H9 (cell line): ENCODE measurements around the gene PES1. TPM values are rescaled to one million over a fixed set of nuclear protein-coding genes. Genes with fewer than 3 reads are reported as not detected.
A peak's percentile ranks its signal among the peaks of the same experiment; 100 is the strongest.

ENCODE experiments used
- DNase-seq: peaks from one replicate; pipeline ENCODE4 v3.0.0-alpha.2; 2017
- H2AFZ ChIP-seq: one replicate; pipeline ENCODE4 v1.6.1; 2013; ENCODE audit warnings: mild to moderate bottlenecking, low read length, control low read depth, moderate library complexity
- H2AK5ac ChIP-seq: 2 replicates; pipeline ENCODE4 v1.6.1; 2013; ENCODE audit warnings: low read length, control low read depth, mixed read lengths; ENCODE audit not compliant: insufficient read length
- H2BK120ac ChIP-seq: one replicate; pipeline ENCODE4 v1.6.1; 2013; ENCODE audit warnings: low read depth, mild to moderate bottlenecking, low read length, control low read depth, inconsistent platforms; ENCODE audit not compliant: poor library complexity, severe bottlenecking
- H2BK12ac ChIP-seq: 2 replicates; pipeline ENCODE4 v1.6.1; 2013; ENCODE audit warnings: low read length, control low read depth, mixed read lengths, low read depth; ENCODE audit not compliant: insufficient read length
- H2BK15ac ChIP-seq: 2 replicates; pipeline ENCODE4 v1.6.1; 2013; ENCODE audit warnings: low read depth, low read length, control low read depth
- H2BK20ac ChIP-seq: one replicate; pipeline ENCODE4 v1.6.1; 2013; ENCODE audit warnings: low read depth, mild to moderate bottlenecking, low read length, control low read depth, inconsistent platforms; ENCODE audit not compliant: poor library complexity, severe bottlenecking
- H2BK5ac ChIP-seq: 2 replicates; pipeline ENCODE4 v1.6.1; 2013; ENCODE audit warnings: low read length, control low read depth, mixed read lengths; ENCODE audit not compliant: insufficient read length
- H3K14ac ChIP-seq: 2 replicates; pipeline ENCODE4 v1.6.1; 2013; ENCODE audit warnings: low read length, control low read depth; ENCODE audit not compliant: insufficient read depth
- H3K18ac ChIP-seq: 2 replicates; pipeline ENCODE4 v1.6.1; 2013; ENCODE audit warnings: low read depth, mild to moderate bottlenecking, mixed read lengths, low read length, control low read depth; ENCODE audit not compliant: insufficient read length
- H3K23ac ChIP-seq: 2 replicates; pipeline ENCODE4 v1.6.1; 2013; ENCODE audit warnings: low read length, control low read depth, mixed read lengths, low read depth; ENCODE audit not compliant: insufficient read length
- H3K23me2 ChIP-seq: 2 replicates; pipeline ENCODE4 v1.6.1; 2013; ENCODE audit warnings: low read depth, mild to moderate bottlenecking, mixed read lengths, low read length, control low read depth; ENCODE audit not compliant: insufficient read length, poor library complexity, severe bottlenecking
- H3K27ac ChIP-seq: 2 replicates; pipeline ENCODE4 v1.5.1; 2013; ENCODE audit warnings: low read length, control low read depth, mixed read lengths, low read depth; ENCODE audit not compliant: insufficient read length
- H3K27me3 ChIP-seq: 2 replicates; pipeline ENCODE4 v1.6.1; 2013; ENCODE audit warnings: low read length, control low read depth, inconsistent platforms; ENCODE audit not compliant: insufficient read depth
- H3K4ac ChIP-seq: 2 replicates; pipeline ENCODE4 v1.6.1; 2013; ENCODE audit warnings: low read depth, mild to moderate bottlenecking, control low read depth, inconsistent platforms, low read length, moderate library complexity
- H3K4me1 ChIP-seq: 2 replicates; pipeline ENCODE4 v1.6.1; 2013; ENCODE audit warnings: low read length, control low read depth, inconsistent platforms; ENCODE audit not compliant: insufficient read depth
- H3K4me2 ChIP-seq: 2 replicates; pipeline ENCODE4 v1.6.1; 2013; ENCODE audit warnings: low read length, control low read depth, mixed read lengths; ENCODE audit not compliant: insufficient read length, insufficient read depth
- H3K56ac ChIP-seq: 2 replicates; pipeline ENCODE4 v1.6.1; 2013; ENCODE audit warnings: low read depth, mild to moderate bottlenecking, mixed read lengths, low read length, control low read depth; ENCODE audit not compliant: insufficient read length
- H3K79me1 ChIP-seq: 2 replicates; pipeline ENCODE4 v1.6.1; 2013; ENCODE audit warnings: low read depth, mild to moderate bottlenecking, moderate library complexity, low read length, control low read depth, inconsistent platforms; ENCODE audit not compliant: insufficient read depth, poor library complexity, severe bottlenecking
- H3K79me2 ChIP-seq: 2 replicates; pipeline ENCODE4 v1.6.1; 2013; ENCODE audit warnings: low read length, control low read depth, inconsistent platforms; ENCODE audit not compliant: insufficient read depth
- H3K9ac ChIP-seq: 2 replicates; pipeline ENCODE4 v1.6.1; 2013; ENCODE audit warnings: low read length, control low read depth, mixed read lengths; ENCODE audit not compliant: insufficient read length; ENCODE audit errors: extremely low read depth
- H3K9me3 ChIP-seq: one replicate; pipeline ENCODE4 v1.6.1; 2013; ENCODE audit warnings: low read depth, low read length, inconsistent platforms; ENCODE audit not compliant: control insufficient read depth
- H3T11ph ChIP-seq: one replicate; pipeline ENCODE4 v1.6.1; 2013; ENCODE audit warnings: mild to moderate bottlenecking, low read length, control low read depth, inconsistent platforms
- H4K20me1 ChIP-seq: one replicate; pipeline ENCODE4 v1.6.1; 2013; ENCODE audit not compliant: control insufficient read depth, insufficient read length, insufficient read depth
- H4K5ac ChIP-seq: 2 replicates; pipeline ENCODE4 v1.6.1; 2013; ENCODE audit warnings: low read depth, mild to moderate bottlenecking, mixed read lengths, low read length, control low read depth; ENCODE audit not compliant: insufficient read length
- H4K8ac ChIP-seq: replicated peaks from 2 replicates; pipeline ENCODE4 v1.6.1; 2013; ENCODE audit warnings: low read length, control low read depth, mixed read lengths, low read depth; ENCODE audit not compliant: insufficient read length
- H4K91ac ChIP-seq: 2 replicates; pipeline ENCODE4 v1.6.1; 2013; ENCODE audit warnings: low read depth, mild to moderate bottlenecking, moderate library complexity, mixed read lengths, low read length, control low read depth; ENCODE audit not compliant: insufficient read length
- H3K27ac Mint-ChIP-seq, 3 experiments: 2 replicates in 2 of 3; 3 replicates in 1 of 3; pipeline ENCODE4 v1.8.0; 2020 to 2021; ENCODE audit warnings: mixed read lengths in 3 of 3, mild to moderate bottlenecking in 1 of 3, moderate library complexity in 1 of 3
- H3K27me3 Mint-ChIP-seq: 2 replicates; pipeline ENCODE4 v1.8.0; 2021; ENCODE audit warnings: low read depth, mild to moderate bottlenecking, moderate library complexity, mixed read lengths
- H3K36me3 Mint-ChIP-seq, 3 experiments: 2 replicates in 2 of 3; 3 replicates in 1 of 3; pipeline ENCODE4 v1.8.0; 2020 to 2021; ENCODE audit warnings: low read depth in 3 of 3, mixed read lengths in 3 of 3; ENCODE audit not compliant: insufficient read depth in 1 of 3
- H3K4me1 Mint-ChIP-seq, 2 experiments: 2 replicates each; pipeline ENCODE4 v1.8.0; 2020; ENCODE audit warnings: mixed read lengths in 2 of 2
- H3K4me3 Mint-ChIP-seq, 2 experiments: 2 replicates in 1 of 2; 3 replicates in 1 of 2; pipeline ENCODE4 v1.8.0; 2020 to 2021; ENCODE audit warnings: mild to moderate bottlenecking in 2 of 2, mixed read lengths in 2 of 2, moderate library complexity in 1 of 2
- H3K9me3 Mint-ChIP-seq, 2 experiments: 2 replicates in 1 of 2; 3 replicates in 1 of 2; pipeline ENCODE4 v1.8.0; 2020; ENCODE audit warnings: mild to moderate bottlenecking in 2 of 2, mixed read lengths in 2 of 2, moderate library complexity in 1 of 2
- WGBS: extraction: QIAGEN DNeasy Blood & Tissue Kit; methylation state at CpG from one replicate; pipeline ENCODE4 v1.1.7; 2013; ENCODE audit warnings: missing lambda C conversion rate, low lambda C conversion rate, mixed read lengths; ENCODE audit not compliant: insufficient read length; ENCODE audit errors: extremely low coverage; 5-methylcytosine and 5-hydroxymethylcytosine counted together
- total RNA-seq: library from RNA; stranded (reverse); gene quantifications from 2 replicates; pipeline ENCODE4 v1.2.1, GENCODE V29; 2021
- TF ChIP-seq, protein P1 (sequence below): fragments of 200-600 bp; sonication (generic); conservative IDR thresholded peaks from 3 replicates; pipeline ENCODE4 v1.8.0; 2021; ENCODE audit warnings: antibody characterized with exemption, mild to moderate bottlenecking

Gene PES1
- total RNA-seq, 1 experiment from 2014 or later, result 133 TPM

DNA sequence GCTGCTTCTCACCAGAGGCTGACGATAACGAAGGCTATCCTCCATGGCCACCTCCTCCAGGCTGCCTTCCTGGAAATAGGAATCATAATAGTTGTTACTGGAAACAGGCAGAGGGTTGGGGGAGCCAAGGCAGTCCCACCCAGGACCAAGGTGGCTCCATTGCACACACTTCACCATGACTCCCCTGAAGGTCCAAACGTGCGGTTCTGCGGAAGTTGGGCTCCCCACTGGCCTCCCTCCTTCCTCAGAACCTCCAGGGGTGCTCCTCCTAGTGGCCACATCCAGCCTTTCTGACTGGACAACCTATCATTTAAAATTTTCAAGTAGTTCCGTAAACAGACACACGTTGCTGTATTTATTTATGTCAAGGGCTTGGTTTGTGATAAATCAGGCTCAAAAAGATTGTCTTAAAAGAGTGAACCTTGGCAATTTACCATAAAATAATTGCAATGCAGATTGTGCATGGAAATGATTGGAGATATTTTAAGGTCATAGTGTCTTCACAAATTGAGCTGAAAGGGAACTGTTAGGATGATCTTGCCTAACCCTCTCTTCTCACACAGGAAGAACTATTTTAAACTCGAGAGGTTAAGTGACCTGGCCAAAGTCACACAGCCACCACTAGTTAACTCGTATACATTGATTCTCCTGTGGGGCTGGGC is 13.9 kb upstream of the PES1 start:
- no peak overlapping the region for H3K23ac ChIP-seq
- H3K9me3 ChIP-seq, result no peaks in the 10 kb centered on the region
- H2BK5ac ChIP-seq, result no peak overlapping the region
- H4K8ac ChIP-seq, result no peak overlapping the region
- H3K23me2 ChIP-seq, result peaks cover 6% of the 10 kb centered on the region
- peak overlapping the region; percentile 98 to 100 (median 99); a peak in 6 of 7 replicates for H3K27ac Mint-ChIP-seq
- H3K27ac ChIP-seq, result peak overlapping the region; percentile 49
- H4K20me1 ChIP-seq, result no peaks in the 10 kb centered on the region
- H3K14ac ChIP-seq, result no peak overlapping the region
- peaks cover 40 to 49% of the 10 kb centered on the region in 2 experiments for H3K4me1 Mint-ChIP-seq
- no CpG with 5 or more reads among the region's 9 CpGs for whole genome bisulfite sequencing
- peaks cover 4% of the 10 kb centered on the region for H3K79me1 ChIP-seq
- H3K56ac ChIP-seq, result no peak overlapping the region
- H3K79me2 ChIP-seq, result no peaks in the 10 kb centered on the region
- no peaks in the 10 kb centered on the region for H3K27me3 ChIP-seq
- H3K4me3 Mint-ChIP-seq, result peak overlapping the region; percentile 77 to 85
- no peak overlapping the region for H3K18ac ChIP-seq
- H4K91ac ChIP-seq, result no peak overlapping the region
- H2AK5ac ChIP-seq, result no peak overlapping the region
- H3K4me2 ChIP-seq, result peak overlapping the region; percentile 25
- peaks cover 0 to 3% of the 10 kb centered on the region in 2 experiments; a peak in 2 of 5 replicates for H3K9me3 Mint-ChIP-seq
- DNase-seq, result peak; percentile 60
- H3K9ac ChIP-seq, result no peak overlapping the region
- 0 out of 2 replicates have a peak, but pooled peaks cover 6% of the 10 kb centered on the region for H3K4me1 ChIP-seq
- H3K36me3 Mint-ChIP-seq, result peaks cover 5 to 13% (median 12%) of the 10 kb centered on the region in 3 experiments; a peak in 5 of 7 replicates
- TF ChIP-seq, protein P1, sequence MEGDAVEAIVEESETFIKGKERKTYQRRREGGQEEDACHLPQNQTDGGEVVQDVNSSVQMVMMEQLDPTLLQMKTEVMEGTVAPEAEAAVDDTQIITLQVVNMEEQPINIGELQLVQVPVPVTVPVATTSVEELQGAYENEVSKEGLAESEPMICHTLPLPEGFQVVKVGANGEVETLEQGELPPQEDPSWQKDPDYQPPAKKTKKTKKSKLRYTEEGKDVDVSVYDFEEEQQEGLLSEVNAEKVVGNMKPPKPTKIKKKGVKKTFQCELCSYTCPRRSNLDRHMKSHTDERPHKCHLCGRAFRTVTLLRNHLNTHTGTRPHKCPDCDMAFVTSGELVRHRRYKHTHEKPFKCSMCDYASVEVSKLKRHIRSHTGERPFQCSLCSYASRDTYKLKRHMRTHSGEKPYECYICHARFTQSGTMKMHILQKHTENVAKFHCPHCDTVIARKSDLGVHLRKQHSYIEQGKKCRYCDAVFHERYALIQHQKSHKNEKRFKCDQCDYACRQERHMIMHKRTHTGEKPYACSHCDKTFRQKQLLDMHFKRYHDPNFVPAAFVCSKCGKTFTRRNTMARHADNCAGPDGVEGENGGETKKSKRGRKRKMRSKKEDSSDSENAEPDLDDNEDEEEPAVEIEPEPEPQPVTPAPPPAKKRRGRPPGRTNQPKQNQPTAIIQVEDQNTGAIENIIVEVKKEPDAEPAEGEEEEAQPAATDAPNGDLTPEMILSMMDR, result peak; percentile 90
- H2BK120ac ChIP-seq, result no peak overlapping the region
- no peak overlapping the region for H4K5ac ChIP-seq
- H3T11ph ChIP-seq, result no peak overlapping the region
- no peak overlapping the region for H2BK15ac ChIP-seq
- no peak overlapping the region for H2BK12ac ChIP-seq
- no peak overlapping the region for H3K4ac ChIP-seq
- H2BK20ac ChIP-seq, result no peak overlapping the region
- no peak overlapping the region for H2AFZ ChIP-seq
- H3K27me3 Mint-ChIP-seq, result no peaks in the 10 kb centered on the region
